Breast epithelium (tissue), 4 donors: ENCODE measurements around the gene ABHD2. TPM values are rescaled to one million over a fixed set of nuclear protein-coding genes. Genes with fewer than 3 reads are reported as not detected.

Source experiments
- DNase-seq, 2 donors: peaks; one replicate each; pipeline ENCODE4 v3.0.0-alpha.2; 2019; ENCODE audit warnings: low spot score in 2 of 2
- H3K27ac ChIP-seq, 2 donors: fragments of 200-600 bp; sonication (generic) in 1 of 2; one replicate each; pipeline ENCODE4 v1.5.1; 2016 to 2019; ENCODE audit warnings: mild to moderate bottlenecking in 1 of 2
- H3K27me3 ChIP-seq, 2 donors: fragments of 200-600 bp; sonication (generic) in 1 of 2; one replicate each; pipeline versions ENCODE4 v1.5.1 to v1.6.0; 2017 to 2019; ENCODE audit warnings: control low read depth in 1 of 2, mild to moderate bottlenecking in 1 of 2
- H3K36me3 ChIP-seq: fragments of 200-600 bp; one replicate; pipeline ENCODE4 v1.5.1; 2019
- H3K4me1 ChIP-seq, 2 donors: fragments of 200-600 bp; sonication (generic); one replicate each; pipeline ENCODE4 v1.5.1; 2016 to 2019; ENCODE audit warnings: control low read depth in 1 of 2
- H3K4me3 ChIP-seq, 3 donors: fragments of 200-600 bp; sonication (generic); 1 replicate in 2 of 3; 2 replicates in 1 of 3; pipeline ENCODE4 v1.5.1; 2016 to 2019; ENCODE audit warnings: mild to moderate bottlenecking in 3 of 3, moderate library complexity in 2 of 3
- H3K9me3 ChIP-seq, 2 donors: fragments of 200-600 bp; sonication (generic) in 1 of 2; one replicate each; pipeline ENCODE4 v1.5.1; 2016 to 2019; ENCODE audit warnings: control low read depth in 1 of 2
- CTCF ChIP-seq, 3 donors: fragments of 450-650 bp; IDR thresholded peaks; one replicate each; pipeline ENCODE4 v1.5.1; 2016 to 2017; ENCODE audit warnings: antibody characterized with exemption in 3 of 3, mild to moderate bottlenecking in 3 of 3, moderate library complexity in 3 of 3
- POLR2A ChIP-seq: fragments of 450-650 bp; IDR thresholded peaks from one replicate; pipeline ENCODE4 v1.6.1; 2016; ENCODE audit warnings: antibody characterized with exemption, mild to moderate bottlenecking, moderate library complexity
- POLR2AphosphoS5 ChIP-seq, 3 donors: sonication (generic); formaldehyde crosslinking; IDR thresholded peaks; one replicate each; pipeline ENCODE4 v1.6.1; 2017; ENCODE audit warnings: antibody characterized with exemption in 3 of 3
- intact Hi-C: fragments of 100-400 bp; cut with DNase I; formaldehyde crosslinking; loops from one replicate; pipeline ENCODE4 v1.15.1; 2023; ENCODE audit warnings: low total_unique reads
- total RNA-seq, 3 donors: library from RNA; depleted of rRNA; stranded (reverse); fragments of >200 nt; gene quantifications; one replicate each; pipeline ENCODE4 v1.1.0, GENCODE V29; 2016

The ABHD2 gene
- total RNA-seq, 3 donors from 2014 or later: 76.7 to 91.2 (median 80.3) TPM

DNA sequence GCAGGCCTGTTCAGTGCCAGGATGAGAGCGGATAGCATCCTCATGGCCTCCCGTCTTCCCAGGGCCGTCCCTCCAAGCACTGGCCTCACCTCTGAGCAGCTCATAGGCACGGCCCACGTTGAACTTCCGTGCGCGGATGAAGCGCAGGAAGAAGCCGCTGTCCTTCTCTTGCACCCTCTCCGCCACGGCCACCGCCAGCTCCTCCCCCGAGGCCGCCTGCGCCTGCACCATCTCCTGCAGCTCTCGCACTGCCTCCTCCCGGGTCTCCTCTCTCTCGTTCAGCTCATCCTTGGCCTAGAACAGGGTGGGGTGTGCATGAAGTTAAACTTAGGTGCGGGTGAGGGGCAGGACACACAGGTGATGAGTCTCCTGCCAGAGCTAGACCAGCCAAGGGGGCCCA lies 128.8 kb downstream of the ABHD2 start:
- intact Hi-C loops: no loop called here
- TF ChIP-seq POLR2A: no peak
- no peak for TF ChIP-seq POLR2AphosphoS5 (IDR thresholded peaks at IDR 0.05)
- TF ChIP-seq CTCF (IDR thresholded peaks at IDR 0.05): no peak
- Histone ChIP-seq H3K4me1 (no peaks in the 10 kb centered on the region), H3K36me3 (no peaks in the 10 kb centered on the region), H3K9me3 (no peaks in the 10 kb centered on the region), H3K27ac (no peak overlapping the region), H3K4me3 (no peak overlapping the region), H3K27me3 (no peaks in the 10 kb centered on the region)
- no peak for DNase-seq

DNA sequence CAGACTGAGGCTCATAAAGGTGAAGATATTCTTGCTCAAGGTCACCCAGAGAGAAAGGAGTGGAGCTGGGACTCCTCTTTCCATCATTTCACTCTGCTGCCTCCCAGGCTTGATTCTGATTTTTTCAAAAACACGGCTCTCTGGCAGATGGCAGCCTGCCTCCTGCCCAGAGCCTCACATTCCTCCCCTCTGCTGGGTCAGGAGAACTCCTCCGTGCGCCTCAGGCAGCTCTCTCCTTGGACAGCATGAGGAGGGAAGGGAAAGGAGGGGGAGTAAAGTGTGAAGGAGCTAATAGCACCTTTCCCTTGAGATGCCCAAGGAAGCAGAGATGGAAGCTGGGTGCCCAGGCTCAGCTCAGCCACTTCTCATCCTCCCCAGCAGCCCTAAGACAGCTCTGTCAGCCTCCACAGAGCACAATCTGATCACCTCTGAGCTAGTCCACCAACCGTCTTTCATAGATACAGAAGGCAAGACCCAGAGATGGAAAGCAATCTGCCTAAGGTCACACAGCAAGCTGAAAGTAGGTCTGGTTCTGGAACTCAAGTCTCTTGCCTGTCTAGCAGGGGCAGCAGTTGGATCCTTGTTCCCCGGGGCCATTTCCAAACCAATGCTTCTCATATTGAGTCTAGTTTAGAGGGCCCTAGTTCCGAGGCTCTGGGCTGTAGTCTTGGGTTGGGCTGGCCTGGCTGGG lies 129.6 kb downstream of the ABHD2 start:
- Histone ChIP-seq H3K4me3 (no peak overlapping the region), H3K27me3 (no peaks in the 10 kb centered on the region), H3K9me3 (no peaks in the 10 kb centered on the region), H3K36me3 (no peaks in the 10 kb centered on the region), H3K4me1 (no peaks in the 10 kb centered on the region), H3K27ac (no peak overlapping the region)
- intact Hi-C loops: no loop called here
- TF ChIP-seq POLR2AphosphoS5 (IDR thresholded peaks at IDR 0.05): no peak
- TF ChIP-seq CTCF (IDR thresholded peaks at IDR 0.05): no peak
- TF ChIP-seq POLR2A: no peak
- DNase-seq: no peak

- Histone ChIP-seq H3K4me3 (no peak overlapping the region), H3K27me3 (no peaks in the 10 kb centered on the region), H3K36me3 (no peaks in the 10 kb centered on the region), H3K9me3 (no peaks in the 10 kb centered on the region), H3K4me1 (no peaks in the 10 kb centered on the region), H3K27ac (no peak overlapping the region)
- intact Hi-C loops: no loop called here
- DNase-seq: no peak
- TF ChIP-seq POLR2A (no peak), CTCF (IDR thresholded peaks at IDR 0.05) (no peak), POLR2AphosphoS5 (IDR thresholded peaks at IDR 0.05) (no peak)
These were observed 130.3 kb downstream of the ABHD2 start for GRCh38 chr15:89218531-89218930.

GRCh38 chr15:89221543-89221942 lies 133.3 kb downstream of the ABHD2 start, which contains the start of gene RLBP1:
Gene RLBP1, minus strand, starts transcription at chr15:89221579. Its CDS starts 2,604 bp downstream, at chr15:89218975.
- DNase-seq: no peak
- TF ChIP-seq POLR2A: no peak
- TF ChIP-seq CTCF (IDR thresholded peaks at IDR 0.05): no peak
- TF ChIP-seq POLR2AphosphoS5 (IDR thresholded peaks at IDR 0.05): no peak
- Histone ChIP-seq H3K4me1 (no peaks in the 10 kb centered on the region), H3K9me3 (no peaks in the 10 kb centered on the region), H3K36me3 (no peaks in the 10 kb centered on the region), H3K27me3 (no peaks in the 10 kb centered on the region), H3K4me3 (no peak within 1 kb of the TSS), H3K27ac (no peak within 1 kb of the TSS)
- intact Hi-C loops: no loop called here

- Histone ChIP-seq H3K4me3 (no peak overlapping the region), H3K4me1 (no peaks in the 10 kb centered on the region), H3K27me3 (no peaks in the 10 kb centered on the region), H3K27ac (no peak overlapping the region), H3K36me3 (no peaks in the 10 kb centered on the region), H3K9me3 (no peaks in the 10 kb centered on the region)
- DNase-seq: no peak
- TF ChIP-seq POLR2AphosphoS5 (IDR thresholded peaks at IDR 0.05): no peak
- no peak for TF ChIP-seq CTCF (IDR thresholded peaks at IDR 0.05)
- TF ChIP-seq POLR2A: no peak
- intact Hi-C loops: no loop called here
These were observed 137.3 kb downstream of the ABHD2 start for GRCh38 chr15:89225588-89225987.
